Erythroblast (primary cell): ENCODE data around the gene EYA2.
"Not testable (repeated sequence)": the region's sequence is repeated elsewhere in the genome, so short reads cannot be mapped to it uniquely, and the experiment has no call there.

ENCODE experiments used
- GATA1 ChIP-seq: IDR thresholded peaks from 2 replicates; pipeline ENCODE4 v1.6.1; 2011; ENCODE audit warnings: low read depth, mild to moderate bottlenecking, control low read depth, low read length, moderate library complexity
- POLR2A ChIP-seq: IDR thresholded peaks from 2 replicates; pipeline ENCODE4 v1.6.1; 2011; ENCODE audit warnings: mild to moderate bottlenecking, low read length

DNA sequence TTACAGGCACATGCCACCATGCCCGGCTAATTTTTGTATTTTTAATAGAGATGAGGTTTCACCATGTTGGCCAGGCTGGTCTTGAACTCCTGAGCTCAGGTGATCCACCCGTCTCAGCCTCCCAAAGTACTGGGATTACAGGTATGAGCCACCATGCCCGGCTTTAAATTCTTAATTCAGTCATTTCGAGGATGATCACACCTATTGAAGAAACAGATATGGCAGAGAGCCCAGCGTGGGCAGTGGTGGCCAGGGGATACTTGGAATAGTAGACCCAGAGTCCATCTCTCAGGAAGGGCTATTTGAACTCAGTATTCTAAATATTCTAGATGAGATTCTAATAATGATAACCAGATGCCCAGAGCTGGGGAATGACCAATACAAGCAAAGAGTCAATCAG lies 281.6 kb downstream of the EYA2 start:
- not testable (repeated sequence) for TF ChIP-seq POLR2A, GATA1
